K562 (cell line): Measurements from ENCODE around the gene ZCCHC3. TPM values are rescaled to one million over a fixed set of nuclear protein-coding genes. Genes with fewer than 3 reads are reported as not detected.

Experiments
- DNMT1 ChIP-seq: fragments of 450-650 bp; IDR thresholded peaks from 2 replicates; pipeline ENCODE4 v1.6.1; 2016; ENCODE audit warnings: antibody characterized with exemption, mild to moderate bottlenecking
- SMAD1 ChIP-seq: fragments of 150-350 bp; IDR thresholded peaks from 2 replicates; pipeline ENCODE4 v1.6.1; 2014; ENCODE audit warnings: low read length, low read depth; ENCODE audit not compliant: partially characterized antibody
- polyA plus RNA-seq, 8 experiments: library from polyadenylated mRNA; depleted of rRNA in 4 of 8; stranded (reverse) in 5 of 8; unstranded in 3 of 8; fragments of >200 nt; fragmentation: Nextera tagmentation in 2 of 8; fragmentation: Illumina TruSeq in 1 of 8; extraction: Ambion mirVana in 2 of 8; extraction: Trizol in 1 of 8; gene quantifications; 2 replicates each; pipeline versions ENCODE4 v1.2.1 to v1.2.3, GENCODE V29; 2011 to 2014; ENCODE audit warnings: inconsistent platforms in 1 of 8, missing spikeins in 1 of 8
- total RNA-seq, 7 experiments: library from RNA; depleted of rRNA in 6 of 7; stranded (reverse); fragments of >200 nt in 6 of 7; fragmentation: Illumina TruSeq in 2 of 7; extraction: Trizol in 2 of 7; gene quantifications; 2 replicates each; pipeline versions ENCODE4 v1.2.1 to v1.2.3, GENCODE V29; 2011 to 2021; ENCODE audit warnings: low replicate concordance in 1 of 7
- TF ChIP-seq, protein P1 (sequence below): fragments of 250-450 bp; sonication (Bioruptor Pico); IDR thresholded peaks from 2 replicates; pipeline ENCODE4 v1.4.0; 2020
- TF ChIP-seq, protein P2 (sequence below): sonication (generic); formaldehyde crosslinking; IDR thresholded peaks from 2 replicates; pipeline ENCODE4 v1.8.1; 2023; ENCODE audit warnings: missing genetic modification reagents, mild to moderate bottlenecking, borderline replicate concordance
- TF ChIP-seq, protein P3 (sequence below): fragments of 450-650 bp; conservative IDR thresholded peaks from 2 replicates; pipeline ENCODE4 v1.6.1; 2016; ENCODE audit warnings: missing genetic modification characterization, low read depth, mild to moderate bottlenecking, missing compliant biosample characterization, moderate library complexity

ZCCHC3 gene
- total and polyA plus RNA-seq, 9 of the 15 experiments (the other 6 are each of a cell fraction or from before 2014, with no cell fraction given) = 2.8 to 23.3 (median 16.5) TPM

DNA sequence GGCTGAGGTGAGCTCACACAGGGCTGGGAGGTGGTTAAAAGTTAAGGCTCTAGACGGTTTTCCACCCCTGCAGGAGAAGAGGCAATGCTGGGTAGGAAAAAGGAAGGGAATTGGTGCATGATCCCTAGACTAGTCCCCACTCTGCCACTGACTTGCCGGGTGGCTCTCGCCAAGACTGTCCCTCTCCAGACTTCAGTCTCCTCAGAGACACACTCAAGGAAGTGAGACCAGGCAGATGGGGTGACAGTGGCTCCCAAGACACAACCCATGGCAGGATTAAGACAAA, 19.9 kb upstream of the ZCCHC3 start (continued):
- TF ChIP-seq, protein P1, sequence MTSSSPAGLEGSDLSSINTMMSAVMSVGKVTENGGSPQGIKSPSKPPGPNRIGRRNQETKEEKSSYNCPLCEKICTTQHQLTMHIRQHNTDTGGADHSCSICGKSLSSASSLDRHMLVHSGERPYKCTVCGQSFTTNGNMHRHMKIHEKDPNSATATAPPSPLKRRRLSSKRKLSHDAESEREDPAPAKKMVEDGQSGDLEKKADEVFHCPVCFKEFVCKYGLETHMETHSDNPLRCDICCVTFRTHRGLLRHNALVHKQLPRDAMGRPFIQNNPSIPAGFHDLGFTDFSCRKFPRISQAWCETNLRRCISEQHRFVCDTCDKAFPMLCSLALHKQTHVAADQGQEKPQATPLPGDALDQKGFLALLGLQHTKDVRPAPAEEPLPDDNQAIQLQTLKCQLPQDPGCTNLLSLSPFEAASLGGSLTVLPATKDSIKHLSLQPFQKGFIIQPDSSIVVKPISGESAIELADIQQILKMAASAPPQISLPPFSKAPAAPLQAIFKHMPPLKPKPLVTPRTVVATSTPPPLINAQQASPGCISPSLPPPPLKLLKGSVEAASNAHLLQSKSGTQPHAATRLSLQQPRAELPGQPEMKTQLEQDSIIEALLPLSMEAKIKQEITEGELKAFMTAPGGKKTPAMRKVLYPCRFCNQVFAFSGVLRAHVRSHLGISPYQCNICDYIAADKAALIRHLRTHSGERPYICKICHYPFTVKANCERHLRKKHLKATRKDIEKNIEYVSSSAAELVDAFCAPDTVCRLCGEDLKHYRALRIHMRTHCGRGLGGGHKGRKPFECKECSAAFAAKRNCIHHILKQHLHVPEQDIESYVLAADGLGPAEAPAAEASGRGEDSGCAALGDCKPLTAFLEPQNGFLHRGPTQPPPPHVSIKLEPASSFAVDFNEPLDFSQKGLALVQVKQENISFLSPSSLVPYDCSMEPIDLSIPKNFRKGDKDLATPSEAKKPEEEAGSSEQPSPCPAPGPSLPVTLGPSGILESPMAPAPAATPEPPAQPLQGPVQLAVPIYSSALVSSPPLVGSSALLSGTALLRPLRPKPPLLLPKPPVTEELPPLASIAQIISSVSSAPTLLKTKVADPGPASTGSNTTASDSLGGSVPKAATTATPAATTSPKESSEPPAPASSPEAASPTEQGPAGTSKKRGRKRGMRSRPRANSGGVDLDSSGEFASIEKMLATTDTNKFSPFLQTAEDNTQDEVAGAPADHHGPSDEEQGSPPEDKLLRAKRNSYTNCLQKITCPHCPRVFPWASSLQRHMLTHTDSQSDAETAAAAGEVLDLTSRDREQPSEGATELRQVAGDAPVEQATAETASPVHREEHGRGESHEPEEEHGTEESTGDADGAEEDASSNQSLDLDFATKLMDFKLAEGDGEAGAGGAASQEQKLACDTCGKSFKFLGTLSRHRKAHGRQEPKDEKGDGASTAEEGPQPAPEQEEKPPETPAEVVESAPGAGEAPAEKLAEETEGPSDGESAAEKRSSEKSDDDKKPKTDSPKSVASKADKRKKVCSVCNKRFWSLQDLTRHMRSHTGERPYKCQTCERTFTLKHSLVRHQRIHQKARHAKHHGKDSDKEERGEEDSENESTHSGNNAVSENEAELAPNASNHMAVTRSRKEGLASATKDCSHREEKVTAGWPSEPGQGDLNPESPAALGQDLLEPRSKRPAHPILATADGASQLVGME (CRISPR knock-in tag) = no peak
- TF ChIP-seq, protein P2, sequence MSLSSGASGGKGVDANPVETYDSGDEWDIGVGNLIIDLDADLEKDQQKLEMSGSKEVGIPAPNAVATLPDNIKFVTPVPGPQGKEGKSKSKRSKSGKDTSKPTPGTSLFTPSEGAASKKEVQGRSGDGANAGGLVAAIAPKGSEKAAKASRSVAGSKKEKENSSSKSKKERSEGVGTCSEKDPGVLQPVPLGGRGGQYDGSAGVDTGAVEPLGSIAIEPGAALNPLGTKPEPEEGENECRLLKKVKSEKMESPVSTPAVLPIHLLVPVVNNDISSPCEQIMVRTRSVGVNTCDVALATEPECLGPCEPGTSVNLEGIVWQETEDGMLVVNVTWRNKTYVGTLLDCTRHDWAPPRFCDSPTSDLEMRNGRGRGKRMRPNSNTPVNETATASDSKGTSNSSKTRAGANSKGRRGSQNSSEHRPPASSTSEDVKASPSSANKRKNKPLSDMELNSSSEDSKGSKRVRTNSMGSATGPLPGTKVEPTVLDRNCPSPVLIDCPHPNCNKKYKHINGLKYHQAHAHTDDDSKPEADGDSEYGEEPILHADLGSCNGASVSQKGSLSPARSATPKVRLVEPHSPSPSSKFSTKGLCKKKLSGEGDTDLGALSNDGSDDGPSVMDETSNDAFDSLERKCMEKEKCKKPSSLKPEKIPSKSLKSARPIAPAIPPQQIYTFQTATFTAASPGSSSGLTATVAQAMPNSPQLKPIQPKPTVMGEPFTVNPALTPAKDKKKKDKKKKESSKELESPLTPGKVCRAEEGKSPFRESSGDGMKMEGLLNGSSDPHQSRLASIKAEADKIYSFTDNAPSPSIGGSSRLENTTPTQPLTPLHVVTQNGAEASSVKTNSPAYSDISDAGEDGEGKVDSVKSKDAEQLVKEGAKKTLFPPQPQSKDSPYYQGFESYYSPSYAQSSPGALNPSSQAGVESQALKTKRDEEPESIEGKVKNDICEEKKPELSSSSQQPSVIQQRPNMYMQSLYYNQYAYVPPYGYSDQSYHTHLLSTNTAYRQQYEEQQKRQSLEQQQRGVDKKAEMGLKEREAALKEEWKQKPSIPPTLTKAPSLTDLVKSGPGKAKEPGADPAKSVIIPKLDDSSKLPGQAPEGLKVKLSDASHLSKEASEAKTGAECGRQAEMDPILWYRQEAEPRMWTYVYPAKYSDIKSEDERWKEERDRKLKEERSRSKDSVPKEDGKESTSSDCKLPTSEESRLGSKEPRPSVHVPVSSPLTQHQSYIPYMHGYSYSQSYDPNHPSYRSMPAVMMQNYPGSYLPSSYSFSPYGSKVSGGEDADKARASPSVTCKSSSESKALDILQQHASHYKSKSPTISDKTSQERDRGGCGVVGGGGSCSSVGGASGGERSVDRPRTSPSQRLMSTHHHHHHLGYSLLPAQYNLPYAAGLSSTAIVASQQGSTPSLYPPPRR (CRISPR knock-in tag) = no peak
- TF ChIP-seq, protein P3, sequence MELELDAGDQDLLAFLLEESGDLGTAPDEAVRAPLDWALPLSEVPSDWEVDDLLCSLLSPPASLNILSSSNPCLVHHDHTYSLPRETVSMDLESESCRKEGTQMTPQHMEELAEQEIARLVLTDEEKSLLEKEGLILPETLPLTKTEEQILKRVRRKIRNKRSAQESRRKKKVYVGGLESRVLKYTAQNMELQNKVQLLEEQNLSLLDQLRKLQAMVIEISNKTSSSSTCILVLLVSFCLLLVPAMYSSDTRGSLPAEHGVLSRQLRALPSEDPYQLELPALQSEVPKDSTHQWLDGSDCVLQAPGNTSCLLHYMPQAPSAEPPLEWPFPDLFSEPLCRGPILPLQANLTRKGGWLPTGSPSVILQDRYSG (tag) = no peak
- TF ChIP-seq DNMT1 = no peak
- no peak for TF ChIP-seq SMAD1
